Measurements from ENCODE around the gene UPK3A. TPM values are rescaled to one million over a fixed set of nuclear protein-coding genes. Genes with fewer than 3 reads are reported as not detected.
A peak's percentile ranks its signal among the peaks of the same experiment; 100 is the strongest.

UPK3A gene
- polyA plus RNA-seq, 1 donor from 2014 or later: 1.5 TPM

DNA sequence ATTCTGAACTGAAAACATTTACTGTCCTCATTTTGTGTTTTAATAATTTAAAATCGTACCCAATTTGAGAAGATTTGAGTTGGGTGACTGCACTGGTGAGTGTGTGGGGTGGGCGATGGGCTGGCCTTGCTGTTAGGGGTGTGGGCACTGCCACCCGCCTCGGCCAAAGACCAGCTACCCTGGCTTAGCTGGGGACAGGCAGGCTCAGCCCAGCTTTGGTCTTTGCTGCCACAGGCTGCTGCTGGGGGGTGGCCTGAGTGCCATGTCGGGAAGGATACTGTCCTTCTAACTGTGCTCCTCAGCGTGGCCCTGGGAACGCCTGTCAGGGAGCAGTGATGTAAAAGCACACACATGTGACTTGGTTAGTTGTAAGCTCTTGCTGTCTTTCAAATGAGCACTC, 47.3 kb downstream of the UPK3A start:
- Mint-ChIP-seq H3K4me1 (no peaks in the 10 kb centered on the region), H3K9me3 (no peaks in the 10 kb centered on the region), H3K4me3 (no peak overlapping the region), H3K36me3 (peaks cover 3% of the 10 kb centered on the region), H3K27me3 (no peaks in the 10 kb centered on the region), H3K27ac (no peak overlapping the region)

DNA sequence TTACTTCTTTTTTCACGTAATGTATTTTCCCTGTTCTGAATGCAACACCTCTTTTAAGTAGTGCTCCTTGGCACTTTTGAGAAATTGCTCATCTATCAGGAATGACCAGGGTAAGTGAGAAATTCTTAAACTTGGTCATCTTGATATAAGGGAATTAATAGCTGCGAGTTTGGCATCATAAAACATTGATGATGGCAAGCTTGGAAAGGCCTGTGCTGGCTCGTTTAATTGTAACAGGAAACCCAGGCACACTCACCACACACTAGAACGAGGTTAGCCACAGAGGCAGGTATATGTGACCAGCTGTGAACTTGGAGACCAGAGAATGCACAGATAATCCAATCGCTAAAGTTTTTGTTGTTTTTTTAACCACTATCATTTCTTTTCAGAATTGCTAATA, 49.3 kb downstream of the UPK3A start:
- H3K4me3 Mint-ChIP-seq: no peak overlapping the region
- peak overlapping the region in 1 of 3 donors; percentile 39 for H3K27ac Mint-ChIP-seq
- no peaks in the 10 kb centered on the region for H3K27me3 Mint-ChIP-seq
- H3K9me3 Mint-ChIP-seq: no peaks in the 10 kb centered on the region
- H3K36me3 Mint-ChIP-seq: peaks cover 5% of the 10 kb centered on the region
- no peaks in the 10 kb centered on the region for H3K4me1 Mint-ChIP-seq

DNA sequence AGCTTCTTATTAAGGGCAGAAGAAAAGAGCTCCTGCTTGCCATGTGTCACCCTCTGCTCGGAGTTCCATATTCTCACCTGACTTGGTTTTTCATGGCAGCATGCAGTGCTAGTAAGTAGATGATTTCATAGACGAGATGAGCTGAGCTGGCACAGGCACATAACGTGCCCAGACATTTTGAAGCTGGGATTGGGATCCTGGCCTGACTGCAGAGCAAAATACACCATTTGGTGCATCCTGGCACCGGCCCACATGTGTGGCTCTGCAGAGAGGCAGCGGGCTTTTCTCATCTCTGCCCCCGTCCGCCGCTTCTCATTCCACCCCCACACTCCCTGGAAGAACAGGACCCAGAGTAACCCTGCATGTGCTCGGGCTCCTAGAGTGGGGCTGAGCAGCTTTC, 49.8 kb downstream of the UPK3A start:
- no peaks in the 10 kb centered on the region for H3K27me3 Mint-ChIP-seq
- H3K36me3 Mint-ChIP-seq: peaks cover 5% of the 10 kb centered on the region
- no peaks in the 10 kb centered on the region for H3K4me1 Mint-ChIP-seq
- H3K9me3 Mint-ChIP-seq: no peaks in the 10 kb centered on the region
- H3K27ac Mint-ChIP-seq: peak overlapping the region in 1 of 3 donors; percentile 39
- no peak overlapping the region for H3K4me3 Mint-ChIP-seq

DNA sequence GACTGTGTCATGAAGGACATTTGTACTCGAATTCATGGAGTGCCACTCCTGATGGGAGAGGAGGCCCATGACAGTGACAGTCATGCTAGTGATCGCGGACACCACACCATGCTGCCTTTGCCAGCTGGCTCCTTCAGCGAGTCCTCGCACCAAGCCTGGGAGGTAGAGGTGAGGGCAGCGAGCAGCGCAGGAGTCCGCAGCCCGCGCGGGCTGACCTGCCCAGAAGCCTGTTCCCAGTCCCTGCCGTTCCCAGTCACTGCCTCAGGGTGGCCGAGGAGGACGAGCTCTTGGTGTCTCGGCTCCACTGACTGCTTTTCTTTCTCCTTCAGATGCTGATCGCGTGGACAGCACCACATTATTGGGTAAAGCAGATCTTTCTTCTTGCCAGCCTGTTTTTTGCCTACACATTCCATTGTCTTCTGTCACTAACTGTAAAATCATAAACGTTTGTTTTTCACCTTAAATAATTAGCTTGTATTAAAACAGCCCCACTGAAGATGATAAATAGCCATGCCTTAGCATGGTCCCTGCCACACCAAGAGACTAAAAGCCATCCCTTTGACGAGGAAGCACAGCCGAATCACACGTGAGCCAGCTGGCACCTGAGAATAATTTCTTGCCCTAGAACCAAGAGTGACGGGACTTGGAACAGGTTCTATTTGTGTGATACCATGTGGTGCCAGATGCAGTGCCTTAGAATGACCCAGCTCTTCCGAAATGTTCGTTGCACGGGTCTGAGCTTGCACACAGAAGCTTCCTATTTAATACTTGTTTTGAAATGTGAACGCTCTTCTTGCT, 50.5 kb downstream of the UPK3A start:
- peaks cover 8% of the 10 kb centered on the region for H3K36me3 Mint-ChIP-seq
- no peaks in the 10 kb centered on the region for H3K27me3 Mint-ChIP-seq
- no peak overlapping the region for H3K27ac Mint-ChIP-seq
- H3K9me3 Mint-ChIP-seq: no peaks in the 10 kb centered on the region
- H3K4me1 Mint-ChIP-seq: no peaks in the 10 kb centered on the region
- H3K4me3 Mint-ChIP-seq: no peak overlapping the region

DNA sequence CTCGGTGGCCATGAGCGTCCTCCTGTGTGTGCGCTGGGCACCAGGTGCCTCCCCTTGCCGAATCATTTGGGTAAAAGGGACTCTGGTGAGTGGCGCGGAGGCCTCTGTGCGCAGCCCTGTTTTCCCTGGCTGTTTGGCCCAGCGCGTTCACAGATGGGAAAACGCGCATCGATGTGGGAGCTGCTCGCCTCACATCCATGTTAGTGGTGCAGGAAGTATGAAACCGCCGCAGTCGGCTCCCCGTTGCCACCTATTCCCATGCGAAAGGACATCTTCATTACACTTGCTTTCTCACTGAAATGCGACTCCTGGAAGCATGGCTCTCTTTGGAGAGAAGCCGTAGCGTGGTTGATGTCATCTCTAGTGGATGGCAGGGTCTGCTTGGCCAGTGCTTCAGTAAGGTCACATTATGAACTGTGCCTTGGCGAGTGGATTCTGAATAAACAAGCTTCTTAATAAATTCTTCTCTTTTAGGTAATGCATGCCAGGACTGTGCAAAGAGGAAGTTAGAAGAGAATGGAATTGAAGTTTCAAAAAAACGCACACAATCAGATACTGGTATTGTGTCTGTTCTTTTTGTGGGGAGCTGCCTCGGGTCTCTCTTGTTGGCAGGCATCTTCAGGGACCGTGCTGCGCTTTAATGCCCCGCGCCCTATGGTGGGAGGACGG, 51.2 kb downstream of the UPK3A start:
- Mint-ChIP-seq H3K4me1 (no peaks in the 10 kb centered on the region), H3K36me3 (peaks cover 8% of the 10 kb centered on the region)

DNA sequence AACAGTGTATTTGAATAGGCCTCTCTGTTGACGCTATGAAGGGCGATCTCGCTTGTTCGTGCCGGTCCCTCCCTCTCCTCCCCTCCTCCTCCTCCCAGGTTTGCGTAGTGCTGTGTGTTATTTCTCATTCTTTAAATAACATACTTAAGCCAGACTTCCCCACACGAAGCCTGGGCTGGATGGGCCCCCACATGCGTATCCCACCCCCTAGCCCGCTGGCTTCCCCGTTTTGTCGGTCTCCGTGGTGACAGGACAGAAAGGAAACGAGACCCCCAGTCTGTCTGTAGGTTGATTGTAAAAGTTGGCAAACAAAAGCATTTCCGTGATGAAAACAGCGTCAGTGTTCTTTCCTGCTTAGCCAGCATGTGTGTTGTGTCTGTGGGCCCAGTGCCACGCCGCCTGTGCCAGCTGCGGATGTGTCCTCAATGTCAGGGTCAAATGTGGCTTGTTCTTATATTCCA, 52.3 kb downstream of the UPK3A start:
- no peaks in the 10 kb centered on the region for H3K27me3 Mint-ChIP-seq
- H3K4me3 Mint-ChIP-seq: peak overlapping the region in 1 of 4 donors; percentile 4
- H3K27ac Mint-ChIP-seq: no peak overlapping the region
- H3K4me1 Mint-ChIP-seq: no peaks in the 10 kb centered on the region
- peaks cover 8% of the 10 kb centered on the region for H3K36me3 Mint-ChIP-seq
- no peaks in the 10 kb centered on the region for H3K9me3 Mint-ChIP-seq

More for the DNA sequence above, 51.2 kb downstream of the UPK3A start:
- Mint-ChIP-seq H3K27ac (no peak overlapping the region), H3K4me3 (no peak overlapping the region), H3K9me3 (no peaks in the 10 kb centered on the region), H3K27me3 (no peaks in the 10 kb centered on the region)

DNA sequence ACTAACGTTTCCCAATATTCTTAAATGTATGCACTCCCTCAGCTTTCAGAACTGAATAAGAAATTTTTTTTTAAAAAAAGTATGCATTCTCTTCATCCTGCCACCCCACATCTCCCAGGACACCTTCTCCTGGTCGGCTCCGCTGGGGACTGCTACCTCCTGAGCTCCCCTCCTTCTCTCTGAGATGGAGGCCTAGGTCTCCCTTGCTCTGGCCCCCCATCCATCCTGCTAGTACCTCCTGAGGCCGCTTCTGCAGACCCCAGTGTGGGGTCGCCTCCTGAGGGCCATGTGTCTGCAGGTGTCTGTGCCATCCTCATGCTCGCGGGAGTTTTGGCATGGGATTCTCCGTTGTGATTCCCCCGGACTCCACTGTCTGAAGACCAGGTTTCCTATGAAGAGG, 52.8 kb downstream of the UPK3A start:
- H3K36me3 Mint-ChIP-seq: peaks cover 8% of the 10 kb centered on the region
- H3K4me1 Mint-ChIP-seq: no peaks in the 10 kb centered on the region
- H3K27ac Mint-ChIP-seq: no peak overlapping the region

DNA sequence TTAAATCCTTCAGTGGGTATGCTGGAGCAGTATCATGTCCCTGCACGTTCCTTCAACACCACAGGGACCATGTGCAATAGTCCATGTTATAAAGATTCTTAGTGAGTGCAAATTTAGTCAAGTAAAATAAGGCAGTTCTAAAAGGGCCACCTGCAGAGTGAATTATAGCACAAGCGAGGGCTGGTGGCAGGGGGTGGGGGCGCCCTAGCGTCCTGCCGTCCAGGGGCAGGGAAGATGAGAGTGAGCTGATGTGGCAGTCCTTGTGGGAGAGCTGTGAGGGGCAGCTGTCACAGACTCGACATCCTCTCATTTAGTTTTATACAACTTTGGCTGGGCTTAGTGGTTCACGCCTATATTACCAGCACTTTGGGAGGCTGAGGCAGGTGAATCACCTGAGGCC, 54.0 kb downstream of the UPK3A start:
- peak overlapping the region in 1 of 3 donors; percentile 43 for H3K27ac Mint-ChIP-seq
- H3K9me3 Mint-ChIP-seq: no peaks in the 10 kb centered on the region
- no peaks in the 10 kb centered on the region for H3K27me3 Mint-ChIP-seq
- H3K36me3 Mint-ChIP-seq: peaks cover 9% of the 10 kb centered on the region
- no peaks in the 10 kb centered on the region for H3K4me1 Mint-ChIP-seq
- H3K4me3 Mint-ChIP-seq: no peak overlapping the region

More for the DNA sequence above, 52.8 kb downstream of the UPK3A start:
- Mint-ChIP-seq H3K27me3 (no peaks in the 10 kb centered on the region), H3K4me3 (no peak overlapping the region), H3K9me3 (no peaks in the 10 kb centered on the region)

DNA sequence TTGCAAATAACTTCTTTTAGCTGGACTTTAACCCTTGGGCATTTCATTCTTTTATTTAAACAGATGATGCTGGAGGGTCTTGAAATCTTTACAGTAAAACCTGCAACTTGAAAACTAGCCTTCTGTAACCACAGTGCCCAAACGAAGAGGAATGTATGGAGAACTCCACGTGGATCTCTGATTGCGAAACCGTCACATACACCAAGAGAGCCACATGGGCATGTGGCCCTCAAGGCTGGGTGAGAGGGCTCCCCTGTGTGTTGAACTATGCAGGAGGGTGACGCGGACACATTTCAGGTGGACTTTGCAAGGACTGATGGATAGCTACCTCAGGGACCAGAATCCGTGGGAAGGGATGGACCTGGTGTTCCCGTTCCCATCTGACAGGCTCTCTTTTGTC, 55.6 kb downstream of the UPK3A start:
- H3K4me1 Mint-ChIP-seq: no peaks in the 10 kb centered on the region
- H3K4me3 Mint-ChIP-seq: no peak overlapping the region
- H3K27me3 Mint-ChIP-seq: no peaks in the 10 kb centered on the region
- H3K36me3 Mint-ChIP-seq: peaks cover 16% of the 10 kb centered on the region
- peak overlapping the region in 1 of 3 donors; percentile 31 for H3K27ac Mint-ChIP-seq
- H3K9me3 Mint-ChIP-seq: no peaks in the 10 kb centered on the region

DNA sequence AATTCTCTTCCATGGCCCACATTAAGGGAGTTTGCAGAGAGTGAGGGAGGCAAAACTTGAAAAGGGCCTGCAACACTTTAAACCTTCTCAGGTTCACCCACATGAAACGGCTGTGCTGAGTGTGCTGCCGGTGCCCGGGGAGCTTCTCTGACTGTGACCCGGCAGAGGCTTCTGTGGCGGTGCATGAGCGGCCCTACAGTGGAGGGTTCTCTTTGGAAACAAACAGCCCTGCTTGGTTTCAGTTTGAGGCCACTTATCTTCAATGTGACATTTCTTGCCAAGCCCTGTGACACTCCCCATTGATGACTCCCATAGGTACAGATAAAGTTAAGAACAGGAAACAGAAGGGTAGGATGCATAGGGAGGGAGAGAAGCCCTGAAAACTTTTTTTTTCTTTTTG, 56.7 kb downstream of the UPK3A start:
- Mint-ChIP-seq H3K27ac (peak overlapping the region in 1 of 3 donors; percentile 10), H3K9me3 (no peaks in the 10 kb centered on the region), H3K27me3 (no peaks in the 10 kb centered on the region), H3K4me3 (no peak overlapping the region), H3K4me1 (no peaks in the 10 kb centered on the region), H3K36me3 (peaks cover 13% of the 10 kb centered on the region)

DNA sequence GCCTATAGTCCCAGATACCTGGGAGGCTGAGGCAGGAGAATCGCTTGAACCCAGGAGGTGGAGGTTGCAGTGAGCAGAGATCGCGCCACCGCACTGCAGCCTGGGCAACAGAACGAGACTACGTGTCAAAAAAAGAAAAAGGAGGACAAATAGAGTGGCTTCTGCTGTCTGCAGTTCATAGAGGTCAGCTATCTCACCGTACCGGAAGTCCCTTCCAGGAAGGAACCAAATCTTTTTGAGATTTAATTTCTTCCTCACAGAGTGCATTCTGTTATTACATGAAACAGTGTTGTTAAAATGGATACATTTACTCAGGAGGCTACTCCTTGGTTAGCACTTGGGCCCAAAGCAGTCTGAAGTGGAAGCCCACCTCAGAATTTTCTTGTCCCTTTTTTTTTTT, 58.4 kb downstream of the UPK3A start:
- Mint-ChIP-seq H3K27ac (peak overlapping the region in 1 of 3 donors; percentile 61), H3K27me3 (no peaks in the 10 kb centered on the region), H3K36me3 (peaks cover 17% of the 10 kb centered on the region), H3K9me3 (no peaks in the 10 kb centered on the region), H3K4me3 (no peak overlapping the region), H3K4me1 (no peaks in the 10 kb centered on the region)

DNA sequence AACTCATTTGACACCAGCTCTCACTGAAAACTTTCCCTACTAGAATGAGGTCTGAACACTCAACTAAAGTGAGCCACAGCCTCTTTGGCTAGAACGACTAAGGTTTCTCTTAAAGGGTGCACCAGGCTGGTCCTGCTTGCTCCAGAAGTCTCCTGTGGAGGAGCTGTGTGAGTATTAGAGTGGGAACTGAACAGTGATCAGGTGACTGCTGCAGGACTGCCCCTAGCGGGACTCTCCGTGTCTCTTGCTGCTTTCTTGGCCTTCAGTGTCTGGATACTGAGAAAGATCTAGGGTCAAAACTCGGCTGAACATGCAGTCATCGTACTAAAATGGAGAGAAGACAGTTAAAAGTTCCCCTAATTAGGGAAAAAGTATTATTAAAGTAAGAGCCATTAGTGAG, 59.6 kb downstream of the UPK3A start:
- no peaks in the 10 kb centered on the region for H3K9me3 Mint-ChIP-seq
- H3K27ac Mint-ChIP-seq: no peak overlapping the region
- peaks cover 15% of the 10 kb centered on the region for H3K36me3 Mint-ChIP-seq
- no peaks in the 10 kb centered on the region for H3K27me3 Mint-ChIP-seq
- no peak overlapping the region for H3K4me3 Mint-ChIP-seq
- H3K4me1 Mint-ChIP-seq: no peaks in the 10 kb centered on the region

Other genes starting within 250 kb of the UPK3A start
- 43.9 TPM for gene NUP50, start 121.0 kb upstream of the UPK3A start, polyA plus RNA-seq
- gene KIAA0930, start 44.1 kb upstream of the UPK3A start, polyA plus RNA-seq: 3.3 TPM
- 24.0 TPM for gene FAM118A, start 25.0 kb downstream of the UPK3A start, polyA plus RNA-seq
- not detected for gene SMC1B, start 128.7 kb downstream of the UPK3A start, polyA plus RNA-seq
- gene RIBC2, start 128.7 kb downstream of the UPK3A start, polyA plus RNA-seq: not detected
- gene FBLN1, start 217.9 kb downstream of the UPK3A start, polyA plus RNA-seq: not detected

Data from IgD-negative memory B cell (primary cell).